Measurements from ENCODE around the gene ACSL3. TPM values are rescaled to one million over a fixed set of nuclear protein-coding genes. Genes with fewer than 3 reads are reported as not detected.

ACSL3 gene
- total RNA-seq, 4 donors from 2014 or later, result 34.7 to 56.8 (median 38.2) TPM

GRCh38 chr2:222955008-222955407 is 94.2 kb downstream of the ACSL3 start:
- H3K27ac ChIP-seq, result no peak overlapping the region
- no peaks in the 10 kb centered on the region for H3K4me1 ChIP-seq
- no peaks in the 10 kb centered on the region for H3K36me3 ChIP-seq
- H3K4me3 ChIP-seq, result no peak overlapping the region
- no peak for ATAC-seq
- H3K9me3 ChIP-seq, result no peaks in the 10 kb centered on the region
- intact Hi-C loops (cut with DNase I; ENCODE audit: low total_unique reads) (no loop called here), in situ Hi-C loops (cut with MboI; ENCODE audit: low sequenced_read_pairs in 4 of 4) (loop anchor here in 1 of 4 donors (25.0 kb wide), 1 partner anchor 832 kb away; no protein-coding TSS in a partner anchor)
- DNase-seq, result no peak
- H3K27me3 ChIP-seq, result no peaks in the 10 kb centered on the region
- TF ChIP-seq POLR2A (IDR thresholded peaks at IDR 0.05), result no peak
- TF ChIP-seq CTCF (IDR thresholded peaks at IDR 0.05 in 4 of 5, conservative IDR thresholded peaks at IDR 0.05 in 1 of 5), result no peak

- H3K4me3 ChIP-seq, result no peak overlapping the region
- intact Hi-C loops (cut with DNase I; ENCODE audit: low total_unique reads) (no loop called here), in situ Hi-C loops (cut with MboI; ENCODE audit: low sequenced_read_pairs in 4 of 4) (loop anchor here in 1 of 4 donors (25.0 kb wide), 1 partner anchor 828 kb away; no protein-coding TSS in a partner anchor)
- no peaks in the 10 kb centered on the region for H3K36me3 ChIP-seq
- DNase-seq, result no peak
- ATAC-seq, result no peak
- no peaks in the 10 kb centered on the region for H3K27me3 ChIP-seq
- no peaks in the 10 kb centered on the region for H3K9me3 ChIP-seq
- H3K27ac ChIP-seq, result no peak overlapping the region
- no peaks in the 10 kb centered on the region for H3K4me1 ChIP-seq
- TF ChIP-seq POLR2A (IDR thresholded peaks at IDR 0.05), result no peak
- TF ChIP-seq CTCF (IDR thresholded peaks at IDR 0.05 in 4 of 5, conservative IDR thresholded peaks at IDR 0.05 in 1 of 5), result no peak
These were observed 98.5 kb downstream of the ACSL3 start for GRCh38 chr2:222959358-222959757.

GRCh38 chr2:222960126-222960525 is 99.3 kb downstream of the ACSL3 start:
- Histone ChIP-seq H3K4me1 (no peaks in the 10 kb centered on the region), H3K4me3 (no peak overlapping the region), H3K27ac (no peak overlapping the region), H3K9me3 (no peaks in the 10 kb centered on the region), H3K36me3 (no peaks in the 10 kb centered on the region), H3K27me3 (no peaks in the 10 kb centered on the region)
- intact Hi-C loops (cut with DNase I; ENCODE audit: low total_unique reads) (no loop called here), in situ Hi-C loops (cut with MboI; ENCODE audit: low sequenced_read_pairs in 4 of 4) (loop anchor here in 1 of 4 donors (25.0 kb wide), 1 partner anchor 827 kb away; no protein-coding TSS in a partner anchor)
- DNase-seq (no peak), ATAC-seq (no peak)
- TF ChIP-seq CTCF (IDR thresholded peaks at IDR 0.05 in 4 of 5, conservative IDR thresholded peaks at IDR 0.05 in 1 of 5) (no peak), POLR2A (IDR thresholded peaks at IDR 0.05) (no peak)

- H3K4me1 ChIP-seq, result no peaks in the 10 kb centered on the region
- no peak overlapping the region for H3K27ac ChIP-seq
- TF ChIP-seq CTCF (IDR thresholded peaks at IDR 0.05 in 4 of 5, conservative IDR thresholded peaks at IDR 0.05 in 1 of 5) (no peak), POLR2A (IDR thresholded peaks at IDR 0.05) (no peak)
- H3K9me3 ChIP-seq, result no peaks in the 10 kb centered on the region
- DNase-seq (no peak), ATAC-seq (no peak)
- no peaks in the 10 kb centered on the region for H3K36me3 ChIP-seq
- H3K27me3 ChIP-seq, result no peaks in the 10 kb centered on the region
- in situ Hi-C loops (cut with MboI; ENCODE audit: low sequenced_read_pairs in 4 of 4), result loop anchor here in 1 of 4 donors (25.0 kb wide), 1 partner anchor 824 kb away; no protein-coding TSS in a partner anchor
- intact Hi-C loops (cut with DNase I; ENCODE audit: low total_unique reads), result no loop called here
- no peak overlapping the region for H3K4me3 ChIP-seq
These were observed 102.8 kb downstream of the ACSL3 start for GRCh38 chr2:222963641-222964040.
